ENCODE measurements around the gene NLK.

DNA sequence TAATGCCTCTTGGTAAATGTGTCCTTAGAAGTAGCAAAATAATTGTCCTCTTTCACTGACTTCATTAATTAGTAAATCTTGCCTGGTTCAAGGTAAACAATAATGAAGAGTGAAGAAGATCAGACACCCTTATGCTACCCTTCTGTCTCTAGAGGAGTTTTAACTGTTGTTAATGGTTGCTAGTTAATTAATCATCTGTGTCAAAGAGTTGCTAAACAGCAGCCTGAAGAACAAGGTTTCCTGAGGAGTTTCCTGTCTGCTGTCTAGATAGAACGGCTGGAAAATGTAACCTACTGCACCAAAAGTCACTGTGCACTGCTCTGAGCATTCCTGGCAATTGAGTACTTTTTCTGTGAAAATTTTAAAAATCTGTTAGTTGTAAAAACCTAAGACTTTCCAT lies 131.3 kb downstream of the NLK start:
- TF ChIP-seq POLR2A (IDR thresholded peaks at IDR 0.05) (no peak), POLR2AphosphoS5 (IDR thresholded peaks at IDR 0.05) (no peak), EP300 (IDR thresholded peaks at IDR 0.05) (no peak), CTCF (IDR thresholded peaks at IDR 0.05) (no peak)

All from suprapubic skin (tissue), 4 donors.